Erythroblast (primary cell): ENCODE results near the gene PTPN23.

Experiments used
- GATA1 ChIP-seq: IDR thresholded peaks from 2 replicates; pipeline ENCODE4 v1.6.1; 2011; ENCODE audit warnings: low read depth, mild to moderate bottlenecking, control low read depth, low read length, moderate library complexity
- POLR2A ChIP-seq: IDR thresholded peaks from 2 replicates; pipeline ENCODE4 v1.6.1; 2011; ENCODE audit warnings: mild to moderate bottlenecking, low read length

DNA sequence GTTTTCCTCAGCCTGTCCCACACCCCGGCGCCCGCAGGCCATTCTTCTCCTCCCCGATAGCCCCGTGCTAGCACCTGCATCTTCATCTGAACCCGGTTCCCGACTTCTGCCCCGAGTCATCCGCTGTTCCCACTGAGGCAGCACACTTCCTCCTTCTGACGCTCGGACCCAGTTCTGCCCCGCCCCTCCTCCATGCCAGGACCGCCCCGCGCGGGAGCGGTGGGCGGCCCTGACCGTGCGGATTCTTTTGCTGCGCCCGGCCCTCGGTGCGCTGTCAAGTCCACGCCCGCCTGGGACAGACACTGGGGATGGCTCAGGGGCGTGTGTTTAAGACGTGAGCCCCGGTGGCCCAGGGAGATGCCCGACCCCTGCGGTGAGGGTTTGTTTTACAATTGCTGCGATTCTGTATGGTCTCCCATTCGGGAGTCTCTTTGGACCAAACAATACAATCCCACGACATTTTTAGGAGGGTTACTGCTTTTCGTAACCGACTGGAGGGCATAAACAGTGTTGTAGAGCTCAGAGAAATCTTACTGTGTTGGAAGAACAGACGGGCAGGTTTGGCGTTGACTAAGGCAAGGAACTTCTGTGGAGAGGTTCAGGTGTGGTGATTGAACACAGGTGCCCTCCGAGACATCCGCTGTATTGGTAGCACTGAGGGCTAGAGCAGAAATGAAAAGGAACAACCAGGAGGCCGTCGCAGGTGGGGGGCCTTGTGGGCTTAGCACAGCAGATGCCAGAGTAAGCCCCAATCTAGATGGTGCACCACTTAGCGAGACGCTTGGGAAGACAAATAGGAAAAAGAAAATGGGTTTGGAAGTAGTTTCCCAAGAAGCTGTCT lies 716 bp downstream of the PTPN23 start:
- TF ChIP-seq POLR2A (no peak), GATA1 (no peak)
